ENCODE measurements around the gene AATF.

GRCh38 chr17:37039269-37039668 lies 90.5 kb downstream of the AATF start:
- no peak for TF ChIP-seq CTCF (conservative IDR thresholded peaks at IDR 0.05; ENCODE audit: low read length)
- no peak for TF ChIP-seq EZH2phosphoT487 (IDR thresholded peaks at IDR 0.05; ENCODE audit: borderline replicate concordance)

Data from Loucy (cell line).